Mammary epithelial cell (primary cell): ENCODE data around the gene GNB4.

Experiments
- EZH2 ChIP-seq: IDR thresholded peaks from 2 replicates; pipeline ENCODE4 v1.6.1; 2012; ENCODE audit warnings: low read length, inconsistent platforms, borderline replicate concordance
- TF ChIP-seq, protein P1 (sequence below), 2 donors: IDR thresholded peaks in 1 of 2; conservative IDR thresholded peaks in 1 of 2; 2 replicates each; pipeline ENCODE4 v1.5.1; 2011 to 2012; ENCODE audit warnings: inconsistent platforms in 2 of 2, low read length in 2 of 2, mild to moderate bottlenecking in 2 of 2, control low read depth in 1 of 2, low read depth in 1 of 2; ENCODE audit not compliant: insufficient read depth in 1 of 2; ENCODE audit errors: extremely low read depth in 1 of 2

DNA sequence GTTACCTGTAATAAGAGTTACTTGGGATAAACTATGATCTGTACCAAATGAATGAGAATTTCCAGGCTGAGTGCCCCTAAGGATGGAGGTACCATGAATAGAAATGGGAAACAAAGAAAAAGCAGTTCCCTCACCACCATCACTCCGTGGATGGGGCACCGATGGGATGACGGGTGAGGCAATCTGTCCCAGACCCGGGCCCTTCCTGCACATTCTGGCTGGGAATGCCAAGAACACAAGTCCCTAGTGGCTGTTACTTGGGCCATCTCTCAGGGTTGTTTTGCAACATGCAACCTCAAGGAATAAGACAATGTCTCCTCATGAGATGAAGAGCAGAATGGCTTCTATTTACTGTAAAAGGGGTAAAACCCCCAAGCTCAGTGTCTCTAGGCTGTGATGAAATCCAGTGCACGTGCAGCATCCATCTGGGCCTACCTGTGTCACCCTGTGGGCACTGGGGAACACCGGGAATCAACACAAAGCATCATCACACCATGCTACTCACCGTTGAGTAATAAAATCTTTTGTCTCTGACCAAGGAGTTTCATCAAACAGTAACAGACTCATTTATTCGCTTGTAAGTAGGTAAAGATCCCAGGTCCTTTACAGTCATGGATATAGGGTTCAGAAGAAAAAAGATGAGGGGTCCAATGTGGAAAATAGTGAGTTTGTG is 22.3 kb downstream of the GNB4 start:
- TF ChIP-seq, protein P1, sequence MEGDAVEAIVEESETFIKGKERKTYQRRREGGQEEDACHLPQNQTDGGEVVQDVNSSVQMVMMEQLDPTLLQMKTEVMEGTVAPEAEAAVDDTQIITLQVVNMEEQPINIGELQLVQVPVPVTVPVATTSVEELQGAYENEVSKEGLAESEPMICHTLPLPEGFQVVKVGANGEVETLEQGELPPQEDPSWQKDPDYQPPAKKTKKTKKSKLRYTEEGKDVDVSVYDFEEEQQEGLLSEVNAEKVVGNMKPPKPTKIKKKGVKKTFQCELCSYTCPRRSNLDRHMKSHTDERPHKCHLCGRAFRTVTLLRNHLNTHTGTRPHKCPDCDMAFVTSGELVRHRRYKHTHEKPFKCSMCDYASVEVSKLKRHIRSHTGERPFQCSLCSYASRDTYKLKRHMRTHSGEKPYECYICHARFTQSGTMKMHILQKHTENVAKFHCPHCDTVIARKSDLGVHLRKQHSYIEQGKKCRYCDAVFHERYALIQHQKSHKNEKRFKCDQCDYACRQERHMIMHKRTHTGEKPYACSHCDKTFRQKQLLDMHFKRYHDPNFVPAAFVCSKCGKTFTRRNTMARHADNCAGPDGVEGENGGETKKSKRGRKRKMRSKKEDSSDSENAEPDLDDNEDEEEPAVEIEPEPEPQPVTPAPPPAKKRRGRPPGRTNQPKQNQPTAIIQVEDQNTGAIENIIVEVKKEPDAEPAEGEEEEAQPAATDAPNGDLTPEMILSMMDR (conservative IDR thresholded peaks at IDR 0.05 in 1 of 2, IDR thresholded peaks at IDR 0.05 in 1 of 2; ENCODE audit: extremely low read depth in 1 of 2, insufficient read depth in 1 of 2, low read depth in 1 of 2, low read length in 2 of 2), result no peak
- TF ChIP-seq EZH2, result no peak
